ENCODE measurements around the gene C2CD3. TPM values are rescaled to one million over a fixed set of nuclear protein-coding genes. Genes with fewer than 3 reads are reported as not detected.

The C2CD3 gene
- total and polyA plus RNA-seq, 4 donors: 3.1 to 14.5 (median 6.7) TPM

GRCh38 chr11:74138021-74138420 lies 32.8 kb downstream of the C2CD3 start:
- H3K36me3 ChIP-seq (ENCODE audit: control insufficient read depth in 4 of 4, insufficient read depth in 3 of 4, low read depth in 1 of 4, low read length in 3 of 4): peaks cover 0 to 11% (median 0%) of the 10 kb centered on the region in 4 donors
- no peak overlapping the region for H3K27ac ChIP-seq (ENCODE audit: low read depth in 1 of 2, low read length in 2 of 2)
- WGBS: 93% methylated on average over 2 of the region's 2 CpGs
- H3K27me3 ChIP-seq (ENCODE audit: control insufficient read depth in 4 of 4, insufficient read depth in 4 of 4, low read length in 3 of 4): no peaks in the 10 kb centered on the region
- no peak overlapping the region for H3K4me3 ChIP-seq (ENCODE audit: low read depth in 1 of 3, low read length in 3 of 3)
- TF ChIP-seq EGR1 (IDR thresholded peaks at IDR 0.05; ENCODE audit: low read depth in 2 of 2): no peak
- no peak for TF ChIP-seq SP1 (IDR thresholded peaks at IDR 0.05)
- TF ChIP-seq CTCF (IDR thresholded peaks at IDR 0.05; ENCODE audit: low read depth, low read length, missing input control): no peak
- TF ChIP-seq NR2F2 (IDR thresholded peaks at IDR 0.05): no peak
- no peak for TF ChIP-seq HNF4G (IDR thresholded peaks at IDR 0.05)
- TF ChIP-seq YY1 (IDR thresholded peaks at IDR 0.05): no peak
- no peak for TF ChIP-seq FOXA2 (IDR thresholded peaks at IDR 0.05)
- TF ChIP-seq FOXA1 (IDR thresholded peaks at IDR 0.05): no peak
- no peak for TF ChIP-seq ATF3 (IDR thresholded peaks at IDR 0.05)
- TF ChIP-seq TAF1 (conservative IDR thresholded peaks at IDR 0.05): no peak
- TF ChIP-seq RXRA (IDR thresholded peaks at IDR 0.05): no peak
- TF ChIP-seq HNF4A (conservative IDR thresholded peaks at IDR 0.05): no peak
- TF ChIP-seq ZBTB33 (IDR thresholded peaks at IDR 0.05): no peak
- no peak for TF ChIP-seq MAX (IDR thresholded peaks at IDR 0.05)
- TF ChIP-seq RAD21 (IDR thresholded peaks at IDR 0.05): no peak
- no peak for TF ChIP-seq REST (IDR thresholded peaks at IDR 0.05)
- no peak for TF ChIP-seq JUND (IDR thresholded peaks at IDR 0.05)
- no peak for TF ChIP-seq GABPA (IDR thresholded peaks at IDR 0.05 in 1 of 2, conservative IDR thresholded peaks at IDR 0.05 in 1 of 2)
- no peak for DNase-seq (ENCODE audit: low spot score)
- H3K4me1 ChIP-seq (ENCODE audit: control insufficient read depth in 4 of 4, insufficient read depth in 4 of 4, low read length in 3 of 4): no peaks in the 10 kb centered on the region
- no peaks in the 10 kb centered on the region for H3K9me3 ChIP-seq (ENCODE audit: control insufficient read depth in 4 of 4, low read length in 3 of 4)
- H3K9ac ChIP-seq (ENCODE audit: low read depth in 1 of 2, low read length in 2 of 2): no peak overlapping the region

All from liver (tissue), 9 donors.